ENCODE measurements around the gene TIMM10. TPM values are rescaled to one million over a fixed set of nuclear protein-coding genes. Genes with fewer than 3 reads are reported as not detected.

TIMM10 gene
- total RNA-seq, 1 donor from 2014 or later = 86.9 TPM

- H3K36me3 ChIP-seq (ENCODE audit: control insufficient read depth, insufficient read depth, low read length) = no peaks in the 10 kb centered on the region
- TF ChIP-seq CTCF (IDR thresholded peaks at IDR 0.05; ENCODE audit: insufficient read depth, low read length, severe bottlenecking) = no peak
- DNase-seq (ENCODE audit: low read depth) (no peak), FAIRE-seq (no peak)
- H3K4me3 ChIP-seq (ENCODE audit: low read depth, low read length) = no peak overlapping the region
- no peaks in the 10 kb centered on the region for H3K27me3 ChIP-seq (ENCODE audit: control insufficient read depth, insufficient read depth, low read length)
Observed at GRCh38 chr11:57546451-57546850, 15.9 kb upstream of the TIMM10 start.

- FAIRE-seq = no peak
- no peak for DNase-seq (ENCODE audit: low read depth)
- Histone ChIP-seq H3K36me3 (ENCODE audit: control insufficient read depth, insufficient read depth, low read length) (no peaks in the 10 kb centered on the region), H3K27me3 (ENCODE audit: control insufficient read depth, insufficient read depth, low read length) (no peaks in the 10 kb centered on the region), H3K4me3 (ENCODE audit: low read depth, low read length) (no peak overlapping the region)
- no peak for TF ChIP-seq CTCF (IDR thresholded peaks at IDR 0.05; ENCODE audit: insufficient read depth, low read length, severe bottlenecking)
Observed at GRCh38 chr11:57545883-57546282, 15.3 kb upstream of the TIMM10 start.

DNA sequence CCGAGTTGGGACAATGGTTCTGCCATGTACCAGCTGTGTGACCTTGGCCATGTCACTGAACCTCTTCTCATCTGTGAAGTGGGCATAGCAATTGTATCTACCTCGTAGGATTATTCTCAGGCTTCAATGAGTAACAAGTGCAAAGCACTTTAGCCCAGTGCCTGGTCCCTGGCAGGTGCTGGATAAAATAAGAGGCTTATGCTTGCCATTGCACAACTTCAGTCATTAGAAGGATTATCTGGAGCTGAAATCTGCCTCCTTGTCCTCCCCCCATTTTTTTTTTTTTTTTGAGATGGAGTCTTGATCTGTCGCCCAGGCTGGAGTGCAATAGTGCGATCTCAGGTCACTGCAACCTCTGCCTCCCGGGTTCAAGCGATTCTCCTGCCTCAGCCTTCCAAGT lies 14.0 kb upstream of the TIMM10 start:
- FAIRE-seq = peak; percentile 23
- Histone ChIP-seq H3K27me3 (ENCODE audit: control insufficient read depth, insufficient read depth, low read length) (no peaks in the 10 kb centered on the region), H3K36me3 (ENCODE audit: control insufficient read depth, insufficient read depth, low read length) (no peaks in the 10 kb centered on the region), H3K4me3 (ENCODE audit: low read depth, low read length) (no peak overlapping the region)
- DNase-seq (ENCODE audit: low read depth) = no peak
- TF ChIP-seq CTCF (IDR thresholded peaks at IDR 0.05; ENCODE audit: insufficient read depth, low read length, severe bottlenecking) = no peak

DNA sequence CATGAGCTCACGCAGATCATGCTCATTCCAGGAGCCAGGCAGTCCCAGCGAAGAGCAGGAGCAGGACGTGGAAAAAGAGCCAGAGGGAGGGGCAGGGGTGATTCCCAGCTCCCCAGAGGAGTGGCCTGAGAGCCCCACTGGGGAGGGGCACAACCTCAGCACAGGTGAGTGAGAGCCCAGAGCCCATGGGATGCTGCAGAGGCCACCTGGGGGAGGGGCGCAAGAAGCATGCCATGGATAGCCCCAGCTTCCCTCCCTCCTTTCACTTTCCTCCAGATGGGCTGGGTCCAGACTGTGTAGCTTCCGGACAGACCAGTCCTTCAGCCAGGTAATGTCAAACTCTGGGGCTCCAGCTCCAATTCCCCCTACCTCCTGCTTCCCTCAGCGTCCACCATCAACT lies 13.0 kb upstream of the TIMM10 start:
- DNase-seq (ENCODE audit: low read depth) = no peak
- no peak for TF ChIP-seq CTCF (IDR thresholded peaks at IDR 0.05; ENCODE audit: insufficient read depth, low read length, severe bottlenecking)
- Histone ChIP-seq H3K36me3 (ENCODE audit: control insufficient read depth, insufficient read depth, low read length) (no peaks in the 10 kb centered on the region), H3K4me3 (ENCODE audit: low read depth, low read length) (no peak overlapping the region), H3K27me3 (ENCODE audit: control insufficient read depth, insufficient read depth, low read length) (no peaks in the 10 kb centered on the region)
- FAIRE-seq = no peak

DNA sequence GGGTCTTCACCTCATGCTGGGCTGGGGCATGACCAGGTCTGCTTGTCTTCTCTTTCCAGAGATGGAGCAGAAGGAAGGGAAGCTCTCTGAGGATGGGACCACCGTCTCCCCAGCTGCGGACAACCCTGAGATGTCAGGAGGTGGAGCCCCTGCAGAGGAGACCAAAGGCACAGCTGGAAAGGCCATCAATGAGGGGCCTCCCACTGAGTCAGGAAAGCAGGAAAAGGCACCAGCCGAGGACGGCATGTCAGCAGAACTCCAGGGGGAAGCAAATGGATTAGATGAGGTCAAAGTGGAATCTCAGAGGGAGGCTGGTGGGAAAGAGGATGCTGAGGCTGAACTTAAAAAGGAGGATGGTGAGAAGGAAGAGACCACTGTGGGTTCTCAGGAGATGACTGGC lies 12.0 kb upstream of the TIMM10 start:
- H3K36me3 ChIP-seq (ENCODE audit: control insufficient read depth, insufficient read depth, low read length) = no peaks in the 10 kb centered on the region
- no peak for FAIRE-seq
- H3K4me3 ChIP-seq (ENCODE audit: low read depth, low read length) = no peak overlapping the region
- no peak for DNase-seq (ENCODE audit: low read depth)
- no peaks in the 10 kb centered on the region for H3K27me3 ChIP-seq (ENCODE audit: control insufficient read depth, insufficient read depth, low read length)
- TF ChIP-seq CTCF (IDR thresholded peaks at IDR 0.05; ENCODE audit: insufficient read depth, low read length, severe bottlenecking) = no peak

DNA sequence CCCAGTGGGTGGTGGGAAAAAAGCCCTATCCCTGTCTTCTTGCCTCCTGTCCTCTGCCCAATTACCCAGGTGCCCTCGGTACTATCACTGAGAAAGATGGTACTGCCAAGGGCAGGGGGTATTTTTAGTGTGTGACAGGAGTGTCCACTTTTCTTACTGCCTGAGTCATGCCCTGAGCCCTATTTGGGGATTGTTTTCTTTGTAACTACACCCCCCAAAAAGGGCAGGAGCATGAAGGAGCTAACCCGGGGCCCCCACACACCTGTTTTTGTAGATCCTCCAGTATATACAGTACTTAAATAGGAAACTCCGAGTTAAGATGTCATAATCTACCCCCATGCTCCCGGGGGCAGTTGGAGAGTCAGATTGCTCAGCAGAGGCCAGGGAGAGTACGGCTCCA lies 10.6 kb upstream of the TIMM10 start:
- TF ChIP-seq CTCF (IDR thresholded peaks at IDR 0.05; ENCODE audit: insufficient read depth, low read length, severe bottlenecking) = no peak
- no peak overlapping the region for H3K4me3 ChIP-seq (ENCODE audit: low read depth, low read length)
- H3K27me3 ChIP-seq (ENCODE audit: control insufficient read depth, insufficient read depth, low read length) = no peaks in the 10 kb centered on the region
- H3K36me3 ChIP-seq (ENCODE audit: control insufficient read depth, insufficient read depth, low read length) = no peaks in the 10 kb centered on the region
- DNase-seq (ENCODE audit: low read depth) (no peak), FAIRE-seq (no peak)
